ENCODE data around the gene TRIM66.

TRIM66 gene

GRCh38 chr11:8654503-8654902, 28.0 kb downstream of the TRIM66 start:
- no peak for DNase-seq

- DNase-seq: no peak
Measured at GRCh38 chr11:8652140-8652539, 30.3 kb downstream of the TRIM66 start.

GRCh38 chr11:8650401-8650990, 32.0 kb downstream of the TRIM66 start:
- no peak for DNase-seq

DNA sequence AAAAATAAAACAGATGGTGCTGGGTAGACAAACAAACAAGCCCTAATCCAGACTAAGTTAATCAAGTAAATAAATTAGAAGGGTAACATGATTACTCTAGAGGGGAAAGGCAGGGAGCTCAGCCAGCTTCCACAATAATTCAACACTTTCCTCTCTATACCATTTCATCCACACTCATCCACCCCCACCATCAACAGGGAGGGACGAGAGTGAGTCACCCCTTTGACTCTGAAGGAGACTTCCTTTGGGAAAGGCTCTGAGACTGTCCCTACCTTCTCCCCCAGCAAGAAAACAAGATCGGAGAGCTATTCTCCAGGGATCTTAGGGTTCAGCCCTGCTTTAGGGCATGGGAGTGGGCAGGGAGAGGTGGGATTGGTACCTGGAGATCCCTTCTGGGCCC, 33.1 kb downstream of the TRIM66 start:
- no peak for DNase-seq

DNA sequence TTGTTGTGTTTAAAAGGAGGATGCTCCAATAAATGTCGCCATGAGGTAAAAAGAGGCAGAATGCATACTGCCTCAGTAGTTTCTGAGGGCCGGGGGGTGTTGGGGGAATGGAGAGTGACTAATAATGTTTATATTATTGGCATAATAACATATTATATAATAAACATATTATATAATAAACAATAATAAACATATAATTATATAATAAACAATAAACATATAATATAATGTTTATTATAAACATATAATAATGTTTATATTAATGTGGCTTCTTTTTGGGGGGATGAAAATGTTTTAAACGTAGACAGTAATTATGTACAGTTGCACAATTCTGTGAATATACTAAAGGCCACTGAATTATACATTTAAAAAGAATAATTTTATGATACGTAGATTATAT, 35.6 kb downstream of the TRIM66 start:
- no peak for DNase-seq

GRCh38 chr11:8642196-8642841, 40.1 kb downstream of the TRIM66 start:
- peak; percentile 76 for DNase-seq

DNA sequence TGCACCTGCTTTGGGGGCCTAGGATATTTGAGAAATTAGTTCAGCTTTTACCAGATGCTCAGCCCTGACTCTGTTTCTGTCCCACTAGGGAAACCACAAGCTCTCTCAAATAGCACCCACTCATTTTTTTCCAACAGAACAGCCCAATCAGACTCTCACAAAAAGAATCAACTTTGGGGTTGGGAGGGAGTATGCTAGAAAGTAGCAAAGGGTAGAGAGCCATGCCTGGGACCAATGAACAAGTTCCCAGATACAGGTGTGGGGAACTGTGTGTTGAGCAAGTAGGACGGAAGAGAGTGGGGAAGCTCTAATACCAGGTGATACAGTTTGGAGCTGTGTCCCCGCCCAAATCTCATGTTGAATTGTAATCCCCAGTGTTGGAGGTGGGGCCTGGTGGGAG, 41.1 kb downstream of the TRIM66 start:
- no peak for DNase-seq

GRCh38 chr11:8640267-8640906, 42.1 kb downstream of the TRIM66 start:
- DNase-seq: no peak

GRCh38 chr11:8639655-8640054, 42.8 kb downstream of the TRIM66 start:
- no peak for DNase-seq

DNA sequence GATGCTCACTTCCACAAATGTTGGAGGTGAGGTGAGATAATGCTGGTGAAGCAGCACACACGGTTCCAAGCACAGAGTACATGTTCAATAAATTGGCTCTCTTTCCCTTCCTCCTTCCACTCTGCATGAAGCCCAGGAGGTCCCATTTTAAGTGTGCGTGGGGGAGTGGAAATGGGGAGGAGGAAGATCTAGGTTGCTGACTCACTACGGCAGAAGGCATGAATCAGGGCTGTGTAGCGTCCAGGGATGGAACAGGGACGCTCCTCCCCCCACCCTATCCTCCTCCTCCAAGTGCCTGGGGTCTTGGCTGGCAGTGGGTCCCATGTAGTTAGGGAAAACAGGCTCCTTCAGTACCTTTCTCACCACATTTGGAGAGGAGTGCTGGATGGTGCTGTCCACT, 44.2 kb downstream of the TRIM66 start:
- no peak for DNase-seq

GRCh38 chr11:8636127-8636526, 46.3 kb downstream of the TRIM66 start:
- no peak for DNase-seq

DNA sequence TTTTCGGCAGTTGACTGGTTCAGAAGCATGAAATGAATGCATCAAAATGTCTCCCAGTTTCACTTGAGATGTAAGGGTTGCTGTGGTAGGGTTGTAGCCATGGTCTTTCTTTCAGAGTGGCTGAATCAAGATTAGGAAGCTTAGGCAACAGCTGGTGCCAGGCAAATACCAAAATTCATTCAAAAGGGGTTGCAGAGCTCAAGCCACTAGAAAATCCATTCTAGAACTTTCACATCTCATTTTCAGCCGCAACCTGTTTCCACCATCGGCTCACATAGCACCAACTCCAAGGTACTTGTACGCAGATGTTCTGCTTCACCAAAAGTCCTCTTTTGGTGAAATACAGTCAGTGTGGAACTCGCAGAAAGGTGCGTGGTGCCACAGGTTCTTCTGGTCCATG, 48.0 kb downstream of the TRIM66 start:
- DNase-seq: no peak

DNA sequence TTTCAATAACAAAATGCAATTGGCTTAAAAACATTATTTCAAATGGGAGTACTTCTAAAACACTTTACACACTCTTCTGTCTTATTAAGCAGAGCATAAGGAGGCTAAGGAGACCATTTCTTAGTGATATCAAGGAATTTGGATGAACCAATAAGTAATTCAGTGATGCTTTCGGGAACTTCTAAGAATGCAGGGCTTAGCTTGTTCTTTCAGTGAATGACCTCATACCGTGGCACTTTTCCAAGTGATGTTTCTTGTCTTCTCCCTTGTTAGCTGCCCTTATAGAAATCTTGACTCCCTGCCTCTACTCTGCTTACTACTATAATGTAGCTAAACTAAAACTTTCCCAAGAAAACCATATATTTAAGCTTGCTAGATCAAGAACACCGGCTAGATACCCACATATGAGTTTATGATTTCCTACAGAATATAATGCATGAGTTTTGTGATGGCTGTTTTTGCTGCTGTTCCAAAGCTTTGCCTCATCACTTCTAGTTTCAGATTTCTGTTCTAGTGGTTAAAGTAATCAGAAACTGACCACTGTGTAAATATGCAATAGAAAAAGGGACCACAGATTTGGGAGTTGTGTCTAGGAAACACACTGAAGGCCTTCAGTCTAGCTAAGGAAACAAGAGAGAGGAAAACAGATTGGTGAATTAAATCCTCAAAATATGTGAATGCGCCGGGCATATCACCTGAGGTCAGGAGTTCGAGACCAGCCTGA, 50.9 kb downstream of the TRIM66 start:
- no peak for DNase-seq

DNA sequence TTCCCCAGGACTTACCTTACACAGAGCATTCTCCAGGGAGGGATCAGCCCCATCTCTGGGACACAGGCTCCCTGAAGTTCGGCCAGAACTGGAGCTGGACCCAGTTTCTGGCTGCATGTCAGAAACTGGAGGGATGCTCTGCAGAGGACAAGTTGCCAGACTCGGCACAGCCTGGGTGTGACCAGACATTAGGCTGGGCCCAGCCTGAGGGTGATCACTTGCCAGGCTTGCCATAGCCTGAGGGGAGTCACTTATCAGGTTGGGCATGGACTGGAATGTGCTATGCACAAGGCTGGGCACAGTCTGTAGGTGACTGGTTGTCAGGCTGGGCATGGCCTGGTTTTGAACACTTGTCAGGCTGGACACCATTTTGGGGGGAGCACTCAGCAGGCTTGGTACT, 57.8 kb downstream of the TRIM66 start:
- no peak for DNase-seq

DNA sequence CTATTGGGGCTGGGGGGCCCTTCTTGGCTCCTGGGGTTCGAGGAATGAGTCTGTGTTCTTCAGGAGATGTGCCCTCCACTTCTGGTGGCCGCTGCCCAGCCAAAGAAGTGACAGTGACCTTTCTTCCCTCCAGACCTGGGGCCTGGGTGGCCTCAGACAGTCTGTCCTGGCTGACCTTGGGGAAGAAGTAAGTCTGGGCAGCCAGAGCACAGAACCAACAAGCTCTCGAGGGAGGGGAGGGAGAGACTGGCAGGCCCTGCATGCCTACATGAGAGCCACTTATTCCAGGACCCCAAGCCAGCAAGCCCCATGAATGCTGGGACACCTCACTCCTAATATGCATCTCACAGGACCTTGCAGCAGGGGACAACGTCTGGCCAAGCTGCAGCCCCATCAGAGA, 61.3 kb downstream of the TRIM66 start:
- no peak for DNase-seq

- no peak for DNase-seq
Measured at GRCh38 chr11:8617063-8617462, 65.4 kb downstream of the TRIM66 start.

DNA sequence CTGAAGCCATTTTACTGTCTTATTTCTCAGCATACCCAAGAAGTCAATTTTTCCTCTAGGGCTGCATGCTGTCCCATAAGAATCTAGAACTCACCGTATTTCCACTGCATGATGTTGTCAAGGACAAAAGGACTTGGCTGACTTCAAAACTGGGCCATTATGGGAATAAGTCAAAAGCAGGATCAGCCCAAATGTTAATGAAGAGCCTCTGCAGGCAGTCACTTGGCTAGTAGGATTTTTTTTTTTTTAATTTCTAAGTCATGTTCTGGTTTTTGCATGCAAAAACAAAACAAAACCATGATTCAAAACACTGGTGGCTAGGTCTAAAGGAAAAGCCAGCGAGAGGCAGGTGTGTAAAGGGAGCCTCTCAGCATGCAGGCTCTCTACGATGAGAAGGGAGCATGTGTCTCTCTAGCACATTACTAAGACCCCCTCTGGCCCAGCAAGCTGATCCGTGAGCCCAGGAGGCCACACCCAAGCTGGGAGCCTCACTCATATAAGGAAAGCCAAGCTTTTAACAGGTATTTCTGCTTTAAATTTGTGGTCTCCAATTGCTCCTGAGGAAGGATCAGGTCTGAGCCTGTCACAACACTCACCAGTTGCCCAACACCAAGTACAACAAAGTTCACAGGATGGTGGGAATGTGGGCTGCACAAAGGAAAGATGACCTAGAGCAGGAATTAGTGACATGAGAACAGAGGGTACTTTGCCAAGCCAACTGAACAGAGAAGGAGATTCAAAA, 67.0 kb downstream of the TRIM66 start:
- no peak for DNase-seq

DNA sequence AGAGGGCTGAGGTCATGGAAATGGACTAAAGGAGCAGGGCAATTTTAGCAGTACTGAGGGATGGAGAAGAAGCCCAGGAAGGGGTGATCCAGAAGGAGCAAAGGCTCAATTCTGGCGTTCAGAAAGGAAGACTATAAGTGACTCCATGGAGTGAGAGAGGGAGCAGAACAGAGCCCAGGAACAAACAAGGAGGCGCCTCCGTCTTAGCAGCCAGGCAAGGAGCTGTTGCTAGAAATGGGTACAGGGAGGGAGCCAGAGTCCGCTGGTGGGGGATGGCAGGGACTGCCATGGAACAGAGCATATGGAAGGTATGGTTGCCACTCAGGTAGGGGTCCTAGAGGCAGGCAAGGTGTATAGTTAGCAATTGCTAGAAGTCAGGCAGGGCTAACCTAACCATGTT, 68.0 kb downstream of the TRIM66 start:
- no peak for DNase-seq

DNA sequence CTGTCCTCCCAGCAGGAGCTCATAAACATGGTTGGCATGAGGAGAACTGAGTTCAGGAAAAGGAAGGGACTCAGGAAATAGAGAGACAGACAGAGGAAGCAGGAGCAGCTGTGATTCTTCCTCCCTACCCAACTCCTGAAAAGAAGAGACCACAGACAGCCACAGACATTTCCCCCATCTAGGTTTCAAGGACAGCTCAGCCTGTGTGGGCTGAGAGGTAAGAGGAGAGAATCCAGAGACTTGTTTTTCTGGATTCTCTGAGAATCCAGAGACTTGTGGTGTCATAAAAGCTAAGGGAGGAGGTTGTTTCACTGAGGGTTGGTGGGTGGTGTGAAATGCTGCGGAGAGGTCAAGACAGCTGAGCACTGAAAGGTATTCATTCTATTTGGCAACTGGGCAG, 69.4 kb downstream of the TRIM66 start:
- no peak for DNase-seq

DNA sequence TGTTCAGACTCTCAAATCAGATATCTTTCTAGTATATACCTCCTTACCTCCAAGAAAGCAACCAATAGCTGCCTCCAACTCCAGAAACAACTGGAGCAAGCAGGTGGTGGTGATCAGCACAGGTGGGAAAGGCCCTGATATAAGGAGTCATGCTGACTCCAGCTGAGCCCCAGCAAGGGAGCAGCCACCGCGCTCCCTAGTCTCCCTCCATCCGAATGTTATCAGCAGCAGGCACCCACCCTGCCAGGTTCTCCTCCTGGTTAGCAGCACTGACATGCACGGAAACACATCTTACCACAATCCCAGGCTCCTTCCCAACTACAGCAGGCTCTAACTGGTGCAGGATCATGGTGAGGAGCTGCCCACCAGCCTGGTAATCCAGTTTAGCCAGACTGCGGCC, 69.9 kb downstream of the TRIM66 start:
- DNase-seq: no peak

DNA sequence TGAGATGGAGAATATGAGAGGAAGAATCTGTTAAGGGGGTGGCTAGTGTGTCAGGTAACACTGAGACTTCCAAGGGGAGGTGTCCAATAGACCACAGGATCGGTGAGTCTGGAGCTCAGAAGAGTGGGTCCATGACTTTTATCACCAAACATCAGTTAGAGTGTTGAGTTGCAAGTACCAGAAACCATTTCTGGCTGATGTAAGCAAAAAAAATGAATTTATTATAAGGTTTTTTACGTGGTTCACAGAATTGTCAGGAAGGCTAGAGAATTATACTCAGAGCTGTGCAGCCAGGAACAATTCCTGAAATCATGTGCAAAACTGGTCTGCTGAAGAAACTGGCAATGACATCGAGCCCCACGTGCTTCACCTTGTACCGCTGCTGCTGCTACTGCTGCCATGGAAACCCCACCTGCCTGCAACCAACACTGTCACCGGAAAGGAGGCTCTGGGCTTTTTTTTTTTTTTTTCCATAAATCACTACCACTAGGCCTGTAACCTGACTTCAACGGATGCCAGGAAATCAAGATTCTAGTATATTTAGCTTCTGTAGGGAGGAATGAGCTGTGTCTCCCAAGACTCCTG, 71.8 kb downstream of the TRIM66 start:
- no peak for DNase-seq

- no peak for DNase-seq
Measured at GRCh38 chr11:8608652-8609051, 73.8 kb downstream of the TRIM66 start.

Data from NCI-H1694 treated with DMSO at 0.1 percent for 48 hours (cell line).